MM.1S (cell line): Measurements from ENCODE around the gene EPB41.
A peak's percentile ranks its signal among the peaks of the same experiment; 100 is the strongest.

Experiments
- DNase-seq: peaks from one replicate; pipeline ENCODE4 v3.0.0-alpha.2; 2015
- H2AFZ ChIP-seq: fragments of 300-600 bp; sonication (generic); 2 replicates; pipeline ENCODE4 v1.6.0; 2016; ENCODE audit warnings: antibody characterized with exemption, low read length
- H3F3A ChIP-seq: fragments of 300-600 bp; sonication (generic); 2 replicates; pipeline ENCODE4 v1.6.1; 2016; ENCODE audit warnings: mild to moderate bottlenecking, antibody characterized with exemption, low read length, moderate library complexity, mixed read lengths; ENCODE audit not compliant: insufficient read depth
- H3K27ac ChIP-seq: fragments of 300-600 bp; sonication (generic); 2 replicates; pipeline ENCODE4 v1.5.1; 2016; ENCODE audit warnings: mild to moderate bottlenecking, low read length
- H3K27me3 ChIP-seq: fragments of 300-600 bp; sonication (generic); replicated peaks from 2 replicates; pipeline ENCODE4 v1.6.0; 2016; ENCODE audit warnings: low read length; ENCODE audit not compliant: insufficient read depth
- H3K36me3 ChIP-seq: fragments of 300-600 bp; sonication (generic); replicated peaks from 2 replicates; pipeline ENCODE4 v1.6.1; 2016; ENCODE audit warnings: mild to moderate bottlenecking, low read length, mixed read lengths; ENCODE audit not compliant: insufficient read depth
- H3K4me1 ChIP-seq: fragments of 300-600 bp; sonication (generic); 2 replicates; pipeline ENCODE4 v1.6.1; 2016; ENCODE audit warnings: low read length, mixed read lengths
- H3K4me2 ChIP-seq: fragments of 300-600 bp; sonication (generic); 2 replicates; pipeline ENCODE4 v1.6.0; 2016; ENCODE audit warnings: low read depth, low read length
- H3K4me3 ChIP-seq: fragments of 300-600 bp; sonication (generic); 2 replicates; pipeline ENCODE4 v1.5.1; 2016; ENCODE audit warnings: low read length, mixed read lengths
- H3K79me2 ChIP-seq: fragments of 300-600 bp; sonication (generic); 2 replicates; pipeline ENCODE4 v1.6.1; 2016; ENCODE audit warnings: mixed run types, low read length, mixed read lengths
- H3K9ac ChIP-seq: fragments of 300-600 bp; sonication (generic); 2 replicates; pipeline ENCODE4 v1.6.1; 2016; ENCODE audit warnings: low read length, mixed read lengths
- H3K9me2 ChIP-seq: fragments of 300-600 bp; sonication (generic); replicated peaks from 2 replicates; pipeline ENCODE4 v1.6.1; 2016; ENCODE audit warnings: mild to moderate bottlenecking, low read length, mixed read lengths; ENCODE audit not compliant: insufficient read depth
- H3K9me3 ChIP-seq: fragments of 300-600 bp; sonication (generic); replicated peaks from 2 replicates; pipeline ENCODE4 v1.6.1; 2016; ENCODE audit warnings: mild to moderate bottlenecking, low read length, mixed read lengths; ENCODE audit not compliant: insufficient read depth
- H4K20me1 ChIP-seq: fragments of 300-600 bp; sonication (generic); 2 replicates; pipeline ENCODE4 v1.6.1; 2016; ENCODE audit warnings: mild to moderate bottlenecking, low read length, moderate library complexity, mixed read lengths; ENCODE audit not compliant: insufficient read depth
- CTCF ChIP-seq: fragments of 300-600 bp; sonication (generic); IDR thresholded peaks from 2 replicates; pipeline ENCODE4 v1.5.1; 2016; ENCODE audit warnings: antibody characterized with exemption, low read length, mixed read lengths
- EZH2 ChIP-seq: fragments of 300-600 bp; sonication (generic); optimal IDR thresholded peaks from 2 replicates; pipeline ENCODE3; 2017; ENCODE audit warnings: low read depth, mild to moderate bottlenecking, antibody characterized with exemption, low read length, mixed read lengths
- EZH2phosphoT487 ChIP-seq: fragments of 300-600 bp; sonication (generic); IDR thresholded peaks from 2 replicates; pipeline ENCODE4 v1.6.1; 2018; ENCODE audit warnings: antibody characterized with exemption, low read length

Gene EPB41

GRCh38 chr1:28883242-28883616 is 31.1 kb upstream of the EPB41 start:
- peaks cover 30% of the 10 kb centered on the region for H3K4me1 ChIP-seq
- no peaks in the 10 kb centered on the region for H3K9me2 ChIP-seq
- H3F3A ChIP-seq, result peaks cover 4% of the 10 kb centered on the region
- no peak for DNase-seq
- peaks cover 12% of the 10 kb centered on the region for H3K79me2 ChIP-seq
- H3K4me3 ChIP-seq, result no peak overlapping the region
- H3K27me3 ChIP-seq, result no peaks in the 10 kb centered on the region
- no peaks in the 10 kb centered on the region for H4K20me1 ChIP-seq
- no peak overlapping the region; the same call in 1 of the 2 replicates for H2AFZ ChIP-seq
- no peaks in the 10 kb centered on the region for H3K36me3 ChIP-seq
- H3K9ac ChIP-seq, result no peak overlapping the region
- TF ChIP-seq EZH2 (no peak), EZH2phosphoT487 (no peak), CTCF (no peak)
- H3K27ac ChIP-seq, result no peak overlapping the region
- no peaks in the 10 kb centered on the region for H3K9me3 ChIP-seq
- H3K4me2 ChIP-seq, result no peak overlapping the region

- no peaks in the 10 kb centered on the region for H3K36me3 ChIP-seq
- peaks cover 31% of the 10 kb centered on the region for H3K4me1 ChIP-seq
- H3K9me2 ChIP-seq, result no peaks in the 10 kb centered on the region
- H3K27me3 ChIP-seq, result no peaks in the 10 kb centered on the region
- H3K9ac ChIP-seq, result no peak overlapping the region
- H4K20me1 ChIP-seq, result no peaks in the 10 kb centered on the region
- H3K9me3 ChIP-seq, result no peaks in the 10 kb centered on the region
- peaks cover 4% of the 10 kb centered on the region for H3F3A ChIP-seq
- H3K79me2 ChIP-seq, result peaks cover 27% of the 10 kb centered on the region
- H3K4me2 ChIP-seq, result 0 out of 2 replicates have a peak overlapping the region, but pooled peaks have one; percentile 3
- TF ChIP-seq EZH2phosphoT487, result no peak
- TF ChIP-seq CTCF, result no peak
- no peak for TF ChIP-seq EZH2
- no peak overlapping the region for H3K4me3 ChIP-seq
- H2AFZ ChIP-seq, result peak overlapping the region; percentile 56; the same call in 1 of the 2 replicates
- no peak overlapping the region for H3K27ac ChIP-seq
- no peak for DNase-seq
Observed at GRCh38 chr1:28885472-28885877, 28.9 kb upstream of the EPB41 start.

GRCh38 chr1:28885977-28886730 is 28.2 kb upstream of the EPB41 start:
- Histone ChIP-seq H3K4me1 (peaks cover 31% of the 10 kb centered on the region), H3K36me3 (no peaks in the 10 kb centered on the region), H3F3A (peaks cover 4% of the 10 kb centered on the region), H3K4me3 (peak overlapping the region; percentile 99), H3K27ac (peak overlapping the region; percentile 28; the same call in 1 of the 2 replicates), H2AFZ (peak overlapping the region; percentile 96), H3K9me3 (no peaks in the 10 kb centered on the region), H3K79me2 (peaks cover 34% of the 10 kb centered on the region), H4K20me1 (no peaks in the 10 kb centered on the region), H3K9me2 (no peaks in the 10 kb centered on the region), H3K9ac (peak overlapping the region; percentile 97), H3K27me3 (no peaks in the 10 kb centered on the region), H3K4me2 (peak overlapping the region; percentile 95)
- DNase-seq, result no peak
- TF ChIP-seq CTCF (no peak), EZH2 (no peak), EZH2phosphoT487 (no peak)
